Measurements from ENCODE around the gene ACOX2.

Gene ACOX2

GRCh38 chr3:58566398-58567250 is 29.6 kb upstream of the ACOX2 start:
- no peak for DNase-seq

DNA sequence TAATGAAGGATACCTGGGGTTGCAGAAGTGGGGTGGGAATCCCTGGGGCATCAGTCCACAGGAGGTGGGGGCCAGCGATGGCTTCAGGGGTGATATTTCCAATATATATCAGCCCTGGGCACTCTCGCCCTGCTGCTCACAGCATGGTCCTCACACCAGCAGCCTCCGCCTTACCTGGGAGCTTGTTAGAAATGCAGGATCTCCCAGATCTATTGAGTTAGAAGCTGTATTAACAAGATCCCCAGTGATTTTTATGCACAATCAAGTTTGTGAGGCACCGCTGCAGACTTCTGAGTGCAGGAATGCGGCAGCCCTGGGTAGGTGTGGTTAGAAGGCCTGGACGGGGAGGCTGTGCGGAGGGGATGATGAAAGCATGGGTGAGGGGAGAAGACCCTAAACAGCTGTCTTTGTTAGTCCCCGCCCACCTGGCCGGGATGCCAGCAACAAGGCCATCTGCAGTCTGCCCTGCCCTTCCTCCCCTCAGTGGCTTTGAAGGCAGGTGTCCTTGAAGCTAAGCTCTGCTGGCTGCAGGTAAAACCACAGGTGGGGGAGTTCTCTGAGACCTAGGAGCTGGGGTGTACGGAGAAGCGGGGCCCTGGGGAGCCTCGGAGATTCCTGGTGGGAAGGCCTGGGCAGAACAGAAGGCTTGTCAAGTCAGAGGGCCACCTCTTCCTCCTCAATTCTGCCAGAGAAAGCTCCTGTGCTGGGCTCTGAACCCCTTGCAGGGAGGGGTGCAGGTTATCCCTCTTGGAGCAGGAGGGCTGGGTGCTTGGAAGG is 28.8 kb upstream of the ACOX2 start:
- peak; percentile 2 for DNase-seq

GRCh38 chr3:58564456-58565160 is 27.6 kb upstream of the ACOX2 start:
- no peak for DNase-seq

DNA sequence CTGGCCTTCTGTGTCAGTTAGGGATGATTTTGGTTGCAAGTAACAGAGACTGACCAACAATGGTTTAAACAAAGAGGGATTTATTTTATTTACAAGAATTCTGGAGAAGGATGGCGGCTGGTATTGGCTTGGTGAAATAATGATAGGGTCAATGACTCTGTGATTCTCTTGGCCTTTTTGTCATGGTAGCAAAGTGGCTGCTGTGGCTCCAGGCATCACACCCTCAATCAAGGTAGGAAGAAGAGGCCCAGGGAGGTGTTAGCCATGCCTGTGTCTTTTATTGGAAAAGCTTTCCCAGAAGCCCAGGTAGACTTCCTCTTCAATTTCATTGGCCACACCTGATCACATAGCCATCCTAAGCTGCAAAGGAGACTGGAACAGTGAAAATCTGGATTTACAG is 27.1 kb upstream of the ACOX2 start:
- no peak for DNase-seq

DNA sequence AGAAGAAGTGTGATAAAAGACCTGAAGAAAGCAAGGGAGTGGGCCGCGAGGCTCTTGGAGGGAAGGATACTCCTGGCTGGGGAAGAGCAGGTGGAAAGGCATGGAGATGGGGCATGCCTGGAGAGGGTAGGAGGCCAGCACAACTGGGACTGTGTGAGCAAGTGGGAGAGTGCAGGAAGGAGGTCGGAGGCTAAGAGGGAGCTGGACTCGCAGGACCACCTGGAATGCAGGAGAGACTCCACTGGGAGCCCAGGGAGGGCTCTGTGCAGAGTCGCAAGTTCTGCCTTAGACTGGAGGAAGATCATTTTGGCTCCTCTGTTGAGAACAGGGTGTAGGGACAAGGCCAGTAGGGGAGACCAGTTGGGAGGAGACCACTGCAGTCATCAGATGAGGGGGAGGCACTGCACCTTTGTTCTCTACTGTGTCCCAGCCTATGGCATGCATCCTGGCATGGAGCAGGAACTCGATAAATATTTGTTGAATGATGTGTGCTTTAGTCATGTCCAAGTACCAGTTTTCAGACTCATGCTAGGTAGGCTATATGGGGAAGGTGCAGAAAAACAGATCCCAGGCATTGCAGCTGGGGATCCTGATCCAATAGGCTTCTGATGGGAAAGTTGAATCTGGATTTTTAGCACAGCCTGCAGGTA is 26.5 kb upstream of the ACOX2 start:
- DNase-seq, result no peak

GRCh38 chr3:58562498-58562897 is 25.5 kb upstream of the ACOX2 start:
- DNase-seq, result no peak

DNA sequence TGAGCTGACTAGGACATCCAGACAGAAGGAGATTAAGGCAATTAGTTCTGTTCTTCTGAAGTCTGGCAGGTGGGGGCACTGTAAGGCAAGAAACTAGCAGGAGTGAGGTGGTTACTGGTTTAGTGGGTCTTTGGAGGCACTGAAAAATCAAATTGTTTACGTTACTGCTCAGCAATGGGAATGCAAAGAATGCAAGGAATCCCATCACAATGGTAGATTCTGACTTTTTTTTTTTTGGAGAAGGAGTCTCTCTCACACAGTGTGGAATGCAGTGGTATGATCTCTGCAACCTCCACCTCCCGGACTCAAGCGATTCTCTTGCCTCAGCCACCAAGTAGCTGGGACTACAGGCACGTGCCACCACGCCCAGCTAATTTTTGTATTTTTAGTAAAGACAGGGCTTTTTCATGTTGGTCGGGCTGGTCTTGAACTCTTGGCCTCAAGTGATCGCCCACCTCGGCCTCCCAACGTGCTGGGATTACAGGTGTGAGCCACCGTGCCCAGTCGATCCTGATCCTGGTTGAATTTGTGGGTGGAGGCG is 23.9 kb upstream of the ACOX2 start:
- no peak for DNase-seq

GRCh38 chr3:58559586-58559985 is 22.6 kb upstream of the ACOX2 start:
- no peak for DNase-seq

DNA sequence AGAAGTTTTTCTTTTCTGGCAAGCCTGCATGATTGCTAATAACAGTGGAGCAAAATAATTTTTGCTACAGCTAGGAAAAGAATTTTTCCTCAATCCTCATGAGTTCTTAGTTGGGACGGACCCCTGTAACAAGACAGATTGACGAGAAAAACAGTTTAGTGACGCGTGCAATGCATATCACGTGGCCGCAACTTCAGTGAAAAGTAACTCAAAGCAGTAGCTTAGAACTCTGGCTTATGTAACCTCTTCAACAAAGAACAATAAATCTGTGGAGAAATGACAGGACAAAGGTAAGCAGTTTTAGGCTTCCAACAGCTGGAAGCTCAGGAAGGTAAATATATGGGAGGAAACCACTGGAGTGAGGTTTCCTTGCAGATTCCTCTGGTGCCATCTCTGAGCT is 20.5 kb upstream of the ACOX2 start:
- DNase-seq, result no peak

DNA sequence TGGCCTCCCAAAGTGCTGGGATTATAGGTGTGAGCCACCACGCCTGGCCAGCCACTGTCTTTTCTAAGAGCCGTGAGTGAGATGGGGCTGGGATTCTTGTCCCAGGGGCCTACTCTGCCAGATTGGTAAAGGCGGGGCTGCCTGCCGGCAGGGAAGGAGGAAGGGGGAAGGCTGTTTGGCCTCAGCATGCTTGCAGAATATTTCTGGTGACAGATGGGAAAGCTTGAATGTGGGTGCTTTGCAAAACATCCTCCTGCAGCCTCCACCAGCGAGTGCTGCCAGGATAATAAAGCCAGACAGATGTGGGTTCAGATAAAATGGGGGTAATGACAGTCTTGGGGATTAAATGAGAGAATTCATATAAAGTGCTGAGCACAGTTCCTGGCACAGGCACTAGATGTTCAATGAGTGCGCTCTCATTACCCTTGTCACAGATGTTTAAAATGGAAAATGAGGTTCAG is 19.8 kb upstream of the ACOX2 start:
- DNase-seq, result no peak

DNA sequence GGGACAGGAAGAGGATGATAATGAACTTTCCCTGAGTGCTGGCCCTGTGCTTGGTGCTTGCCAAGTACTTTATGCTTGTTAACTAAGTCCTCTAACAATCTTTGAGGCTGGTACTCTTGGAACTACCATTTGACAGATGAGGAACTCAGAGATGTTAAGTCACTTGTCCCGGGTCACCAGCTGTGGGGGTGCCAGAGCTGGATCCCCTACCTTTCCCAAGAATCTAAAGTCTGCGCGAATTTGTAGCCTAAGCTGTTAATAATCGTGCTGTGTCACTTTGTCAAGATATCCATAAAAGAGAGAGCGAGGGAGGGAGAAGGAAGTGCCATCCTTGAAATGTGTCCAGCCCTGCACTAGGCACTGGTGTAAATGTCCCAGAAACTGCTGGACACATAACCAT is 19.0 kb upstream of the ACOX2 start:
- DNase-seq, result no peak

DNA sequence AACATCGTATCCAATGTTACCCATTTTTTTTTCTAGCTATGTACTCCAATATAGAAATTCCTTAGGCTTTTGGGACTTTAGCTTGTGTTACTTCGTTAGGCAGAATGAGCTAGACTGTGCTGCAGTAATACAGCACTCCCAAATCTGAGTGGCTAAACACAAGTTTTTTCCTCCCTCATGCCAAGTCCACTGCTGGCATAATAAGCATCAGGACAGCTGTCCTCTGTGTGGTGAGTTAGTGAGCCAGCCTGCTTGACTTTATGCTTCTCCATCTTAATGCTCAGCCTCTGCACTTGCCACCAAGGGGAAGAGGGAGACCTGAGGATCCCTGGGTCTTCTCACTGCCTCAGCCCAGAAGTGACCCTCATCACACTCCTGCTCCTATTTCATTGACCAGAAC is 18.2 kb upstream of the ACOX2 start:
- DNase-seq, result no peak

GRCh38 chr3:58553003-58553402 is 16.0 kb upstream of the ACOX2 start:
- DNase-seq, result no peak

DNA sequence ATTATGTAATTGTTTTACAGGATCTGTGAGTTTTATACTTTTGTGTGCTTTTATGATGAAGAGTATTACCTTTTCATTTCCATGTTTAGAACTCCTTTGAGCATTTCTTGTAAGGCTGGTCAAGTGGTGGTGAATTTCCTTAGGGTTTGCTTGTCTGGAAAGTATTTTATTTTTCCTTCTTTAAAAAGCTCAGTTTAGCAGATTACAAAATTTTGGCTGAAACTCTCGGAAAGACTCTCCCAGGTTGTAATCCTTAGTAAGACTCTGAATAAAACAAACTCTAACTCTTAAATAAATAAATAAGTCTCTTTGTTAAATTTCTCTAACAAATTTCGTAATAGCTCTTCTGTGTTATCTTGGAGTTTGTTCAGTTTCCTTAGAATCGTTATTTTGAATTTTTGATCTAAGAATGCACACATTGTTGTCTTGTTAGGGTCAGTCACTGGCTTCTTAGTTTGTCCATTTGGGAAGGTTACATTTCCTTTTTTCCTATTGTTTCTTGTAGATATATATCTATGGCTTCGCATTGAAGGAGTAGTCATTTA is 14.7 kb upstream of the ACOX2 start:
- no peak for DNase-seq

GRCh38 chr3:58544541-58544940 is 7.6 kb upstream of the ACOX2 start:
- no peak for DNase-seq

- DNase-seq, result no peak
These were observed 3.3 kb upstream of the ACOX2 start for GRCh38 chr3:58540176-58540858.

- no peak for DNase-seq
These were observed 2.6 kb upstream of the ACOX2 start for GRCh38 chr3:58539626-58540025.

DNA sequence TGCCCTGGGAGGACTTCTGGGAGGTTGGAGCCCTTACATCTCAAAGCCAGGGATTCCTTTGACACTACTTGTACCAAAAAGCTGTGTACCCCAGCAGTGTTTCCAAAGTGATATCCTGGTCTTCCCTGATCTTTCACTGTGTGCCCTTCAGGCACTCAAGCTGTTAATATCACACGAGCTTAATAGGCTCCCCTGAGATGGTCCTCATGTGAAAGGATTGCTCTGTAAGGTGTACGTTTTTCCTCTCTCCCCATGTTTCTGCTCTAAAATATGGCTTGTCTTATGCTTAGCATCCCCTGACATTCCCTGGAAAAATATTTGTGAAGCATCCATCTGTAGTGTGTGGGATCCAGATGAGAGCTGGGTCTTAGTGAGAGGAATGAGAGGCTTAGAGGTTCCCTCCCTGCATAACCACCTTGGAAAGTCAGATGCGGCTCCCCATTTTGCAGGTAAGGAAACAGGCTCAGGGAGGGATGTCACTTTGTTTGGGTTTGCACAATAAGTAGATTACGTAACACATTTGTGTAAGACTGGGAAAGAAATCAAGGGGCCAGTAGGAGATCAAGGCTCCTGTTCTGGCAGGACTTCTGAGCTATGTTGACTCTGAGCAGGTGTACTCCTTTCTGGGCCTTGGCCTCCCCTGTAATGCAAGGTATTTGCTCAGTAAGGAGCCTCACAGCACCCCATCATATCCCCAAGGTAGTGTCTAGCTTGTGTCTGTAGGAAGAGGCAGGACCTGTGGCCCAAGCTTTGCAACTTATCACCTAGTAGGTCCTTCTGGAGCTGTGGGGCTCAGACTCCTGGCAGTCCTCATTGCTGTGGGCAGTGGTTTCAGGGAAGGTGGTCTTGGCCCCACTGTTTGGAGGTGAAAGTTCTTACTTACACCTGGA is 667 bp upstream of the ACOX2 start:
- DNase-seq, result no peak

DNA sequence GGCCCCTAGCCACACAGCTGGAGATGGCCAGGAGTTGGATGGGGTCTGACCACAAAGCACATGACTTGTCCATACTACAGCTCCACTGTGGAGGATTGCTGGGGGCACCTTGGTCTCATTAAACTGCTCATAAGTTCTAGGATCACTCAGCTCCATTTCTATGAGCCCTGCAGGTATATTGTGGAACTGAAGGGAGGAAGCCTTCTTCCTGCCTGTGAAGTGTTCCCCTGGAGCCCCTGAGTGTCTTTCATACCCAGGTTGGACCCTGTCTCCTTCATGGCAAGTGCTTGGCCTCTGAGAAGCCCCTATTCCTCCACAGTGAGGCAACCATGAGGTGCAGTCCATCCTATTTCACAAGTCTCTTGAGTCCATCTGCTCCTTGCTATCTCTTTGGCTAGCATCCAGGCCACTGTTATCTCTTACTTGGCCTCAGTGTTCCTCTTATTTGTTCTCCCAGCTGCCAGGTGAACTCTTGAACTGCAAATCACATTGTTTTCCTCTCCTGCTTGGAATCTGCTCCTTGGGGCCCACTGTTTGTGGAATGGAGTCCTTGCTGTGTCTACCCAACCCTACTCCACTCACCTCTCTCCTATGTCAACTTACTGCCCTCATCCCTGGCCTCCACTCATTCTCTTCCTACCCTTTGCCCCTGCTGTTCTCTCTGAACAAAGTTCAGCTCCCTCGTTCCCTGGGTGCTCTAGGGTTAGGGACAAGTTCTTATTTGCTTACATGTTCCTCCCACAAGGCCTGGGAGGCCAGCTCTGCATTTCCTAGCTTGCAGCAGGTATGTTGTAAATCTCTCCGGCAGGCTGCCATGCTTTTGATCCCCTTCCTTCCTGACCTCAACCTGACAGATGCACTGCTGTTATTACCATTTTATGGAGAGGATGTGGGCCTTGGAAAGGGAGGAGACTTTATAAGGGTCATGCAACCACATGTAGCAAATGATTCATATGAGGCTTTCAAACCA is 1.2 kb downstream of the ACOX2 start:
- peak; percentile 49 for DNase-seq

Measured in NCI-H146 (cell line).